ENCODE results near the gene FCGR3B.
"Not testable (repeated sequence)": the region's sequence is repeated elsewhere in the genome, so short reads cannot be mapped to it uniquely, and the experiment has no call there.

The FCGR3B gene

DNA sequence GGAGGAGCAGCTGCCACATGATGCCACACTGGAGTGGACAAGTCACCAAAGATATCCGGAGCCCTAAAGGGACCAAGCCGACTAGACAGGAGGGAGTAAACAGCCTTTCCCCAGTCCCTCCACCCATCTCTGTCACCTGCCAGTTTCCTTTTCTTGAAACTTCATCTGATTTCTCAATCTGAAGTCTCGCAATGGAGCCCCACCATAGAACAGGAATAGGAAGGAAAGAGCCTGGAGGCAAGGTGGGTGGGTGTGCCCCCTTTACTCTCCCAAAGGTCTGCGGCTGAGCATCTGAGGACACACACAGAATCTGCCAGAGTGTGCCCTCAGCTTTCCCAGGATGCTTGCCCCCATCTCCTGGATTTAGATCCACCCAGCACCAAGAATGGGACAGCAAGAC, at the start of gene FCGR3B:
FCGR3B (minus strand) TSS at position 101 of the 400 bp plus-strand sequence; CDS start at position 19, 82 bp downstream.
- DNase-seq = no peak

DNA sequence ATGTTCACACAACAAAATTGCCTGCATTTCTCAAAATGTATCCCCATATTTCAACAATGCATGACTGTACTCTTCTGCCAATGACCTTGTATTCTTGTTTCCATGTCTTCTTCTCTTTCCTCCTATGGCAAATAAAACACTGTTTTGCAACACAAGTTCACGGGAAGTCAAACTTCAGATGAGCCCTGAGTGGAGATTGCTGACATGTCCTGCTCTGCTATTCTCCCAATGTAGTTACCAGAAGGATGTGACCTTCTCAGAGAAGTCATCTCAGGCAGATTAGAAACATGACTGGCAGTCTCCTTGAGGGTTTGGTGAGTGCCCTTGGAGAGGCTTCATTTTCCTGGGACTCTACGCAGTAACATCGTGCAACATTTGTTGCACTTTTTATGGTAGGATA, 47.5 kb upstream of the FCGR3B start:
- no peak for DNase-seq

GRCh38 chr1:161676958-161677689, 46.1 kb upstream of the FCGR3B start:
- DNase-seq = no peak

DNA sequence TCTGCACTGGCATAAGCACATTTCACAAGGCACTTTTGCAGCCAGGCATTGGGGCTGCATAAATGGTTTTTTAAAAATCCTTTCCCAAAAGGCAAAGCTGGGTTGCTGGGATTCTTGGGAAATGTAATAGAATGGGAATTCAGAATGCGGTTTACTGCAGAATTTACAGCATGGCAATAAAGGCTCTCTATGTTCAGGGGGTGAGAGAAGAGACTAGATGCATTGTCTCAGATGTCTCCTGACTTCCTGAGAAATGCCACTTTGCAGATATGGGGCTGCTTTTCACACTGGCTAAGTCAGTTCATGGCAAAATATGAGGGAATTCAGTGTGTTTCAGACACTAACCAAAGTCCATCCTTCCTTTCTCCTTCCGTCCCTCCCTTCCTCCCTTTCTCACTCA, 45.5 kb upstream of the FCGR3B start:
- no peak for DNase-seq

- DNase-seq = not testable (repeated sequence)
Observed at GRCh38 chr1:161674908-161675307, 43.9 kb upstream of the FCGR3B start.

- not testable (repeated sequence) for DNase-seq
Observed at GRCh38 chr1:161674447-161674846, 43.5 kb upstream of the FCGR3B start.

GRCh38 chr1:161673437-161673836, 42.5 kb upstream of the FCGR3B start:
- DNase-seq = not testable (repeated sequence)

- not testable (repeated sequence) for DNase-seq
Observed at GRCh38 chr1:161671045-161672020, 40.4 kb upstream of the FCGR3B start.

- DNase-seq = not testable (repeated sequence)
Observed at GRCh38 chr1:161664689-161665088, 33.7 kb upstream of the FCGR3B start.

DNA sequence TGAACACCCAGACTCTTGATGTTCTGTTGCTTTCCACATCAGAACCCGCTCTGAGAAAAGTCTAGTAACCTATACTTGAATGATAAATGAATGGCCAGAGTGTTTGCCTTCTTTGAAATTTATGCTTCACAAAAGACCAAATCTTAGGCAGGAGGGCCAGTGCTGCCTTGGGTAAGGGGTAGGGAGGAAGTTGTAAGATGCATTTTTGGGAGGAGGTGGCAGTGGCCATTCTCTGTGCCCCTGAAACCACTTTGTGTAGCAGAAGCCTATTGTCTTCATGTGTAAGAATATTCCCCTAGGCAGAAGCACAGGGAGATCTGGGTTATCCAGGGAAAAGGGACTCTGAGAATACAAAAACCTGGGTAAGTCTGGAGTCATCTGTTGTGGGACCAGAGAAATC, 32.6 kb upstream of the FCGR3B start:
- DNase-seq = not testable (repeated sequence)

- not testable (repeated sequence) for DNase-seq
Observed at GRCh38 chr1:161662684-161663339, 31.8 kb upstream of the FCGR3B start, which contains the start of gene FCGR2B. Gene FCGR2B (plus strand): TSS chr1:161663143. CDS start chr1:161663242, 99 bp downstream.

- not testable (repeated sequence) for DNase-seq
Observed at GRCh38 chr1:161661660-161662311, 30.8 kb upstream of the FCGR3B start.

DNA sequence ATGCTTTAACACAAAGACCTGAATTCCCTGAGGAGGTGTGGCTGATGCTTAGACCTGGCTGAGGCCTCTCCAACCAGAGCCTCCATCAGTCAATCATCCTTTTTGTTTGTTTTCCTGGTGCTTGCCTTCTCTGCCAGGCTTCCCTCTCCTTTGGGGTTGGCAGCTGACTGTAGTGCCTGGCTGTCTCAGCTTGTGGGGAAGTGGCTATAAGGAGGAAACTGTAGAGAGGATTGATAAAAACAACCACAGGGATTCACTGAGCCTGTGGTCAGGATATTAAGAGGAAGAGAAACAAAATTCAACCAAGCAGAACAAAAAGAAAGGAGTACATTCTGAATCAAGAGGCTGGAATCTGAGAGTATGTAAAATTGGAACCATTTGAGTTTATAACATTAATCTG, 27.5 kb upstream of the FCGR3B start:
- not testable (repeated sequence) for DNase-seq

- DNase-seq = not testable (repeated sequence)
Observed at GRCh38 chr1:161653971-161654370, 23.0 kb upstream of the FCGR3B start.

DNA sequence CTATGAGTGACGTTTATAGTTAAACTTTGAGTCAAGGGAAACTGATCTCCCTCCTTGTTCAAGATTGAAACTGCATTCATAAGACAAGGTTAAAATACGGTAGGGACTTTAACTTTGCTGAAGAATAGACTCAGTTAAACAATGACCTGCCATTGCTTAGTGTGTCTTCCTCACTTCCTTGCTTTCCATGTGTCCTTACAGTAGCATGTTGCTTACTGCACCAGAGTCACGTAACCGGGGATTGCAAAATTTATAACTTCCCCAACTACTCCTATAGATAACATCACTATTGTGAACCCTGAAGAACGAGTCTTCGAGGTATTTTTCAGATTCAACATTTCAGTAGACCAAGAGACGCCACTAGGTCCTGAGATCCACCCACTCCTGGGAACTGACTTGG, 22.6 kb upstream of the FCGR3B start:
- not testable (repeated sequence) for DNase-seq

- DNase-seq = not testable (repeated sequence)
Observed at GRCh38 chr1:161647507-161648360, 16.8 kb upstream of the FCGR3B start.

GRCh38 chr1:161644855-161645254, 13.9 kb upstream of the FCGR3B start:
- not testable (repeated sequence) for DNase-seq

- DNase-seq = not testable (repeated sequence)
Observed at GRCh38 chr1:161643481-161644208, 12.7 kb upstream of the FCGR3B start.

- DNase-seq = not testable (repeated sequence)
Observed at GRCh38 chr1:161642697-161643096, 11.7 kb upstream of the FCGR3B start.

GRCh38 chr1:161639203-161639602, 8.2 kb upstream of the FCGR3B start:
- not testable (repeated sequence) for DNase-seq

Data from activated naive CD4-positive, alpha-beta T cell (primary cell).